Cerebellar nuclear complex (tissue), 1 donor: ENCODE data around the gene CLEC16A.
A peak's percentile ranks its signal among the peaks of the same experiment; 100 is the strongest.
"Not testable (repeated sequence)": the region's sequence is repeated elsewhere in the genome, so short reads cannot be mapped to it uniquely, and the experiment has no call there.

Source experiments
- DNase-seq, 2 experiments: peaks; one replicate each; lab custom pipeline; 2025; lab: John Stamatoyannopoulos, UW

The CLEC16A gene

GRCh38 chr16:11100239-11100750 is 155.9 kb downstream of the CLEC16A start:
- peak in 1 of 2 experiments; percentile 80 for DNase-seq

GRCh38 chr16:11101283-11101682 is 156.9 kb downstream of the CLEC16A start:
- DNase-seq: no peak

- no peak for DNase-seq
Measured at GRCh38 chr16:11101695-11102522, 157.5 kb downstream of the CLEC16A start.

- no peak for DNase-seq
Measured at GRCh38 chr16:11102523-11102898, 158.1 kb downstream of the CLEC16A start.

GRCh38 chr16:11103301-11103700 is 158.9 kb downstream of the CLEC16A start:
- DNase-seq: not testable (repeated sequence)

- DNase-seq: no peak
Measured at GRCh38 chr16:11104168-11105037, 160.0 kb downstream of the CLEC16A start.

GRCh38 chr16:11105038-11105903 is 160.9 kb downstream of the CLEC16A start:
- no peak for DNase-seq

GRCh38 chr16:11106726-11107125 is 162.4 kb downstream of the CLEC16A start:
- no peak for DNase-seq

GRCh38 chr16:11107780-11108465 is 163.6 kb downstream of the CLEC16A start:
- no peak for DNase-seq

GRCh38 chr16:11108466-11108805 is 164.1 kb downstream of the CLEC16A start:
- no peak for DNase-seq

- no peak for DNase-seq
Measured at GRCh38 chr16:11109566-11109965, 165.2 kb downstream of the CLEC16A start.

GRCh38 chr16:11111150-11111549 is 166.8 kb downstream of the CLEC16A start:
- DNase-seq: no peak

- DNase-seq: no peak
Measured at GRCh38 chr16:11111856-11112634, 167.7 kb downstream of the CLEC16A start.

- DNase-seq: no peak
Measured at GRCh38 chr16:11112723-11113348, 168.5 kb downstream of the CLEC16A start.

- no peak for DNase-seq
Measured at GRCh38 chr16:11114366-11115164, 170.2 kb downstream of the CLEC16A start.

GRCh38 chr16:11117576-11118211 is 173.3 kb downstream of the CLEC16A start:
- no peak for DNase-seq

- DNase-seq: no peak
Measured at GRCh38 chr16:11118479-11118878, 174.1 kb downstream of the CLEC16A start.

- DNase-seq: no peak
Measured at GRCh38 chr16:11121083-11121608, 176.8 kb downstream of the CLEC16A start.
